SK-N-SH (cell line): ENCODE results near the gene BEGAIN. TPM values are rescaled to one million over a fixed set of nuclear protein-coding genes. Genes with fewer than 3 reads are reported as not detected.

Source experiments
- CTCF ChIA-PET: fragments of 300-600, 350-600 bp; formaldehyde crosslinking; extraction: SDS; loops from one replicate; lab custom pipeline; 2021; lab: Yijun Ruan, JAX
- POLR2A ChIA-PET: fragments of 350-600 bp; sonication (Branson Sonifier 250); formaldehyde crosslinking; extraction: SDS; loops from one replicate; lab custom pipeline; 2020; ENCODE audit warnings: antibody characterized with exemption, inconsistent platforms; lab: Yijun Ruan, JAX
- DNase-seq: peaks from one replicate; pipeline ENCODE4 v3.0.0; 2012
- H2AFZ ChIP-seq: fragments of 200-600 bp; sonication (generic); 2 replicates; pipeline ENCODE4 v1.8.1; 2016; ENCODE audit warnings: antibody characterized with exemption, mild to moderate bottlenecking, low read depth
- H3F3A ChIP-seq: fragments of 200-600 bp; sonication (generic); replicated peaks from 2 replicates; pipeline ENCODE3; 2016; ENCODE audit warnings: antibody characterized with exemption, mild to moderate bottlenecking; ENCODE audit not compliant: insufficient read depth
- H3K27ac ChIP-seq, 2 experiments: fragments of 200-500 bp in 1 of 2; fragments of 200-600 bp in 1 of 2; sonication (Bioruptor generic) in 1 of 2; sonication (generic), shearing (Covaris generic) in 1 of 2; 2 replicates each; pipeline versions ENCODE4 v1.5.1 to v1.6.1; 2014 to 2016; ENCODE audit warnings: low read depth in 2 of 2, inconsistent platforms in 1 of 2, low read length in 1 of 2, mild to moderate bottlenecking in 1 of 2, mixed read lengths in 1 of 2
- H3K27me3 ChIP-seq: fragments of 200-600 bp; sonication (generic), shearing (Covaris generic); 2 replicates; pipeline ENCODE4 v1.6.1; 2016; ENCODE audit warnings: mixed run types; ENCODE audit not compliant: insufficient read depth
- H3K36me3 ChIP-seq, 2 experiments: fragments of 200-500 bp in 1 of 2; fragments of 200-600 bp in 1 of 2; sonication (Bioruptor generic) in 1 of 2; sonication (generic) in 1 of 2; replicated peaks in 1 of 2; 2 replicates each; pipeline versions ENCODE3 to v1.5.1; 2014 to 2016; ENCODE audit warnings: low read length in 1 of 2, mild to moderate bottlenecking in 1 of 2; ENCODE audit not compliant: insufficient read depth in 2 of 2, control insufficient read depth in 1 of 2
- H3K4me1 ChIP-seq, 2 experiments: fragments of 200-500 bp in 1 of 2; fragments of 200-600 bp in 1 of 2; sonication (Bioruptor generic) in 1 of 2; sonication (generic), shearing (Covaris generic) in 1 of 2; 2 replicates each; pipeline versions ENCODE4 v1.5.1 to v1.6.1; 2014 to 2016; ENCODE audit warnings: low read depth in 1 of 2, low read length in 1 of 2, mixed run types in 1 of 2; ENCODE audit not compliant: insufficient read depth in 2 of 2, control insufficient read depth in 1 of 2
- H3K4me2 ChIP-seq: fragments of 200-600 bp; sonication (generic), shearing (Covaris generic); 2 replicates; pipeline ENCODE4 v1.6.1; 2017; ENCODE audit warnings: mixed run types
- H3K4me3 ChIP-seq, 2 experiments: fragments of 200-500 bp in 1 of 2; fragments of 200-600 bp in 1 of 2; sonication (Bioruptor generic) in 1 of 2; sonication (generic), shearing (Covaris generic) in 1 of 2; 2 replicates each; pipeline versions ENCODE4 v1.5.1 to v1.8.1; 2014 to 2016; ENCODE audit warnings: low read depth in 2 of 2, inconsistent platforms in 1 of 2, low read length in 1 of 2, mild to moderate bottlenecking in 1 of 2, mixed read lengths in 1 of 2, moderate library complexity in 1 of 2
- H3K79me2 ChIP-seq: fragments of 200-600 bp; sonication (generic); 2 replicates; pipeline ENCODE4 v1.8.1; 2017; ENCODE audit warnings: mild to moderate bottlenecking; ENCODE audit not compliant: insufficient read depth
- H3K9ac ChIP-seq: fragments of 200-600 bp; sonication (generic); 2 replicates; pipeline ENCODE4 v1.6.1; 2017; ENCODE audit warnings: mixed run types
- H3K9me2 ChIP-seq: fragments of 200-600 bp; sonication (generic); 2 replicates; pipeline ENCODE4 v1.6.1; 2017; ENCODE audit warnings: mixed run types
- H3K9me3 ChIP-seq: fragments of 200-600 bp; sonication (generic); 2 replicates; pipeline ENCODE4 v1.6.1; 2017; ENCODE audit warnings: mixed run types, mild to moderate bottlenecking, moderate library complexity
- H4K20me1 ChIP-seq: fragments of 200-600 bp; sonication (generic); 2 replicates; pipeline ENCODE4 v1.6.1; 2017; ENCODE audit warnings: mild to moderate bottlenecking, mixed run types; ENCODE audit not compliant: insufficient read depth
- CHD2 ChIP-seq: fragments of 150-350 bp; IDR thresholded peaks from 2 replicates; pipeline ENCODE4 v1.6.1; 2018; ENCODE audit warnings: low read length; ENCODE audit not compliant: partially characterized antibody
- ELF1 ChIP-seq: IDR thresholded peaks from 2 replicates; pipeline ENCODE4 v1.4.0; 2012
- FOXM1 ChIP-seq: IDR thresholded peaks from 2 replicates; pipeline ENCODE4 v1.4.0; 2012; ENCODE audit warnings: low read depth, mild to moderate bottlenecking
- GATA2 ChIP-seq: sonication (generic); formaldehyde crosslinking; IDR thresholded peaks from 2 replicates; pipeline ENCODE4 v1.5.0; 2020; ENCODE audit warnings: mild to moderate bottlenecking, missing genetic modification reagents
- JUND ChIP-seq: IDR thresholded peaks from 2 replicates; pipeline ENCODE4 v1.4.0; 2012
- MEF2A ChIP-seq: IDR thresholded peaks from 2 replicates; pipeline ENCODE4 v1.4.0; 2012; ENCODE audit warnings: low read depth, borderline replicate concordance
- PBX3 ChIP-seq: IDR thresholded peaks from 2 replicates; pipeline ENCODE4; 2012
- RXRA ChIP-seq: IDR thresholded peaks from 2 replicates; pipeline ENCODE4 v1.4.0; 2012; ENCODE audit warnings: low read depth, mild to moderate bottlenecking, borderline replicate concordance
- TAF1 ChIP-seq: IDR thresholded peaks from 2 replicates; pipeline ENCODE4 v1.6.1; 2012; ENCODE audit warnings: low read depth, mild to moderate bottlenecking, low read length, moderate library complexity, borderline replicate concordance
- TEAD4 ChIP-seq: IDR thresholded peaks from 2 replicates; pipeline ENCODE4 v1.4.0; 2012; ENCODE audit warnings: mild to moderate bottlenecking, borderline replicate concordance; ENCODE audit not compliant: insufficient read depth
- USF1 ChIP-seq: IDR thresholded peaks from 2 replicates; pipeline ENCODE4 v1.4.0; 2012; ENCODE audit warnings: low read depth, borderline replicate concordance
- YY1 ChIP-seq: IDR thresholded peaks from 2 replicates; pipeline ENCODE4 v1.4.0; 2012; ENCODE audit warnings: low read depth, mild to moderate bottlenecking
- WGBS: methylation state at CpG from one replicate; pipeline ENCODE4 v1.1.6; 2017; ENCODE audit warnings: low lambda C conversion rate; 5-methylcytosine and 5-hydroxymethylcytosine counted together
- polyA plus RNA-seq, 3 experiments: library from polyadenylated mRNA; depleted of rRNA; stranded (reverse); fragments of >200 nt; gene quantifications; 2 replicates each; pipeline ENCODE4 v1.2.3, GENCODE V29; 2012
- TF ChIP-seq, protein P1 (sequence below): IDR thresholded peaks from 2 replicates; pipeline ENCODE4 v1.6.1; 2012; ENCODE audit warnings: mild to moderate bottlenecking, low read depth, low read length, moderate library complexity
- TF ChIP-seq, protein P2 (sequence below): fragments of 150-350 bp; IDR thresholded peaks from 2 replicates; pipeline ENCODE4 v1.6.1; 2017; ENCODE audit warnings: antibody characterized with exemption, low read length, low read depth, borderline replicate concordance
- TF ChIP-seq, protein P3 (sequence below): IDR thresholded peaks from 2 replicates; pipeline ENCODE4 v1.4.0; 2012; ENCODE audit warnings: low read depth, borderline replicate concordance
- TF ChIP-seq, protein P4 (sequence below): fragments of 150-350 bp; IDR thresholded peaks from 2 replicates; pipeline ENCODE4 v1.6.1; 2016; ENCODE audit warnings: mild to moderate bottlenecking, low read depth, low read length

Gene BEGAIN
- polyA plus RNA-seq, 1 of the 3 experiments (the other 2 are of a cell fraction) = 4.2 TPM

GRCh38 chr14:100525615-100526014 lies 61.6 kb downstream of the BEGAIN start (continued):
- TF ChIP-seq, protein P1, sequence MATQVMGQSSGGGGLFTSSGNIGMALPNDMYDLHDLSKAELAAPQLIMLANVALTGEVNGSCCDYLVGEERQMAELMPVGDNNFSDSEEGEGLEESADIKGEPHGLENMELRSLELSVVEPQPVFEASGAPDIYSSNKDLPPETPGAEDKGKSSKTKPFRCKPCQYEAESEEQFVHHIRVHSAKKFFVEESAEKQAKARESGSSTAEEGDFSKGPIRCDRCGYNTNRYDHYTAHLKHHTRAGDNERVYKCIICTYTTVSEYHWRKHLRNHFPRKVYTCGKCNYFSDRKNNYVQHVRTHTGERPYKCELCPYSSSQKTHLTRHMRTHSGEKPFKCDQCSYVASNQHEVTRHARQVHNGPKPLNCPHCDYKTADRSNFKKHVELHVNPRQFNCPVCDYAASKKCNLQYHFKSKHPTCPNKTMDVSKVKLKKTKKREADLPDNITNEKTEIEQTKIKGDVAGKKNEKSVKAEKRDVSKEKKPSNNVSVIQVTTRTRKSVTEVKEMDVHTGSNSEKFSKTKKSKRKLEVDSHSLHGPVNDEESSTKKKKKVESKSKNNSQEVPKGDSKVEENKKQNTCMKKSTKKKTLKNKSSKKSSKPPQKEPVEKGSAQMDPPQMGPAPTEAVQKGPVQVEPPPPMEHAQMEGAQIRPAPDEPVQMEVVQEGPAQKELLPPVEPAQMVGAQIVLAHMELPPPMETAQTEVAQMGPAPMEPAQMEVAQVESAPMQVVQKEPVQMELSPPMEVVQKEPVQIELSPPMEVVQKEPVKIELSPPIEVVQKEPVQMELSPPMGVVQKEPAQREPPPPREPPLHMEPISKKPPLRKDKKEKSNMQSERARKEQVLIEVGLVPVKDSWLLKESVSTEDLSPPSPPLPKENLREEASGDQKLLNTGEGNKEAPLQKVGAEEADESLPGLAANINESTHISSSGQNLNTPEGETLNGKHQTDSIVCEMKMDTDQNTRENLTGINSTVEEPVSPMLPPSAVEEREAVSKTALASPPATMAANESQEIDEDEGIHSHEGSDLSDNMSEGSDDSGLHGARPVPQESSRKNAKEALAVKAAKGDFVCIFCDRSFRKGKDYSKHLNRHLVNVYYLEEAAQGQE = no peak
- TF ChIP-seq RXRA (no peak), JUND (no peak)
- TF ChIP-seq, all 33 proteins: peak for 0

- 75% methylated on average over 2 of the region's 8 CpGs for WGBS
- TF ChIP-seq, protein P2, sequence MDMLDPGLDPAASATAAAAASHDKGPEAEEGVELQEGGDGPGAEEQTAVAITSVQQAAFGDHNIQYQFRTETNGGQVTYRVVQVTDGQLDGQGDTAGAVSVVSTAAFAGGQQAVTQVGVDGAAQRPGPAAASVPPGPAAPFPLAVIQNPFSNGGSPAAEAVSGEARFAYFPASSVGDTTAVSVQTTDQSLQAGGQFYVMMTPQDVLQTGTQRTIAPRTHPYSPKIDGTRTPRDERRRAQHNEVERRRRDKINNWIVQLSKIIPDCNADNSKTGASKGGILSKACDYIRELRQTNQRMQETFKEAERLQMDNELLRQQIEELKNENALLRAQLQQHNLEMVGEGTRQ = no peak
- TF ChIP-seq USF1 = no peak
- TF ChIP-seq FOXM1 = no peak
- TF ChIP-seq MEF2A = no peak
- TF ChIP-seq YY1 = no peak
- no peak for TF ChIP-seq TEAD4
- TF ChIP-seq, protein P3, sequence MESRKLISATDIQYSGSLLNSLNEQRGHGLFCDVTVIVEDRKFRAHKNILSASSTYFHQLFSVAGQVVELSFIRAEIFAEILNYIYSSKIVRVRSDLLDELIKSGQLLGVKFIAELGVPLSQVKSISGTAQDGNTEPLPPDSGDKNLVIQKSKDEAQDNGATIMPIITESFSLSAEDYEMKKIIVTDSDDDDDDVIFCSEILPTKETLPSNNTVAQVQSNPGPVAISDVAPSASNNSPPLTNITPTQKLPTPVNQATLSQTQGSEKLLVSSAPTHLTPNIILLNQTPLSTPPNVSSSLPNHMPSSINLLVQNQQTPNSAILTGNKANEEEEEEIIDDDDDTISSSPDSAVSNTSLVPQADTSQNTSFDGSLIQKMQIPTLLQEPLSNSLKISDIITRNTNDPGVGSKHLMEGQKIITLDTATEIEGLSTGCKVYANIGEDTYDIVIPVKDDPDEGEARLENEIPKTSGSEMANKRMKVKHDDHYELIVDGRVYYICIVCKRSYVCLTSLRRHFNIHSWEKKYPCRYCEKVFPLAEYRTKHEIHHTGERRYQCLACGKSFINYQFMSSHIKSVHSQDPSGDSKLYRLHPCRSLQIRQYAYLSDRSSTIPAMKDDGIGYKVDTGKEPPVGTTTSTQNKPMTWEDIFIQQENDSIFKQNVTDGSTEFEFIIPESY = no peak
- no peak for TF ChIP-seq GATA2 (CRISPR knock-in tag)
- TF ChIP-seq CHD2 = no peak
- TF ChIP-seq, protein P4, sequence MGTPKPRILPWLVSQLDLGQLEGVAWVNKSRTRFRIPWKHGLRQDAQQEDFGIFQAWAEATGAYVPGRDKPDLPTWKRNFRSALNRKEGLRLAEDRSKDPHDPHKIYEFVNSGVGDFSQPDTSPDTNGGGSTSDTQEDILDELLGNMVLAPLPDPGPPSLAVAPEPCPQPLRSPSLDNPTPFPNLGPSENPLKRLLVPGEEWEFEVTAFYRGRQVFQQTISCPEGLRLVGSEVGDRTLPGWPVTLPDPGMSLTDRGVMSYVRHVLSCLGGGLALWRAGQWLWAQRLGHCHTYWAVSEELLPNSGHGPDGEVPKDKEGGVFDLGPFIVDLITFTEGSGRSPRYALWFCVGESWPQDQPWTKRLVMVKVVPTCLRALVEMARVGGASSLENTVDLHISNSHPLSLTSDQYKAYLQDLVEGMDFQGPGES = no peak
- no peak for TF ChIP-seq PBX3
- TF ChIP-seq TAF1 = no peak
- TF ChIP-seq RXRA = no peak
- TF ChIP-seq ELF1 = no peak
- H3K36me3 ChIP-seq = peaks cover 0 to 3% of the 10 kb centered on the region in 2 experiments
- no peaks in the 10 kb centered on the region for H3K79me2 ChIP-seq
- no peaks in the 10 kb centered on the region for H4K20me1 ChIP-seq
- H3K9me2 ChIP-seq = no peaks in the 10 kb centered on the region
- CTCF ChIA-PET = interaction anchor here (0.6 to 1.3 kb wide), 3 partner anchors 13 to 122 kb away, joined by 3 read pairs; no protein-coding TSS in a partner anchor
- H3K4me3 ChIP-seq = peak overlapping the region in 1 of 2 experiments; percentile 23; a peak in 1 of 4 replicates
- H3K4me2 ChIP-seq = no peak overlapping the region
- peaks cover 0 to 30% of the 10 kb centered on the region in 2 experiments; a peak in 1 of 4 replicates for H3K4me1 ChIP-seq
- POLR2A ChIA-PET = no interaction called here
- no peak overlapping the region for H2AFZ ChIP-seq
- no peak overlapping the region for H3K9ac ChIP-seq
- DNase-seq = no peak
- no peak overlapping the region for H3K27ac ChIP-seq
- no peaks in the 10 kb centered on the region for H3F3A ChIP-seq
- H3K27me3 ChIP-seq = no peaks in the 10 kb centered on the region
- no peaks in the 10 kb centered on the region for H3K9me3 ChIP-seq
Observed at GRCh38 chr14:100524933-100525243, 62.3 kb downstream of the BEGAIN start.
